ENCODE results near the gene DHX15. TPM values are rescaled to one million over a fixed set of nuclear protein-coding genes. Genes with fewer than 3 reads are reported as not detected.

The DHX15 gene
- total and polyA plus RNA-seq, 12 donors, result 42.4 to 158 (median 79.0) TPM

- 78 to 89% (median 84%) methylated on average over 3 of the region's 3 CpGs for WGBS, 4 donors
These were observed 30.5 kb upstream of the DHX15 start for GRCh38 chr4:24614881-24615280.

GRCh38 chr4:24613502-24613901 lies 29.1 kb upstream of the DHX15 start:
- intact Hi-C loops (cut with DNase I), result no loop called here
- no peak for TF ChIP-seq POLR2A (IDR thresholded peaks at IDR 0.05)
- no peak for TF ChIP-seq CTCF (IDR thresholded peaks at IDR 0.05)
- Histone ChIP-seq H3K4me1 (replicated peaks in 1 of 2) (no peaks in the 10 kb centered on the region), H3K4me3 (no peak overlapping the region), H3K9me3 (replicated peaks in 1 of 3) (no peaks in the 10 kb centered on the region), H3K36me3 (replicated peaks in 1 of 2) (no peaks in the 10 kb centered on the region), H3K27ac (no peak overlapping the region), H3K27me3 (no peaks in the 10 kb centered on the region)
- no peak for DNase-seq
- 57 to 81% (median 78%) methylated on average over 3 of the region's 3 CpGs for WGBS, 4 donors

More at GRCh38 chr4:24614881-24615280, 30.5 kb upstream of the DHX15 start:
- no peak overlapping the region for H3K4me3 ChIP-seq
- no peak overlapping the region for H3K27ac ChIP-seq
- no peak for TF ChIP-seq CTCF (IDR thresholded peaks at IDR 0.05)
- TF ChIP-seq POLR2A (IDR thresholded peaks at IDR 0.05), result no peak
- no peaks in the 10 kb centered on the region for H3K4me1 ChIP-seq (replicated peaks in 1 of 2)
- no peaks in the 10 kb centered on the region for H3K36me3 ChIP-seq (replicated peaks in 1 of 2)
- DNase-seq, result no peak
- H3K9me3 ChIP-seq (replicated peaks in 1 of 3), result no peaks in the 10 kb centered on the region
- intact Hi-C loops (cut with DNase I), result no loop called here
- H3K27me3 ChIP-seq, result no peaks in the 10 kb centered on the region

- H3K4me1 ChIP-seq (replicated peaks in 1 of 2), result no peaks in the 10 kb centered on the region
- 80 to 86% (median 83%) methylated on average over 11 of the region's 11 CpGs for WGBS, 4 donors
- no peak for TF ChIP-seq CTCF (IDR thresholded peaks at IDR 0.05)
- no peak for TF ChIP-seq POLR2A (IDR thresholded peaks at IDR 0.05)
- no peak overlapping the region for H3K27ac ChIP-seq
- H3K27me3 ChIP-seq, result no peaks in the 10 kb centered on the region
- H3K4me3 ChIP-seq, result no peak overlapping the region
- no peaks in the 10 kb centered on the region for H3K36me3 ChIP-seq (replicated peaks in 1 of 2)
- intact Hi-C loops (cut with DNase I), result no loop called here
- H3K9me3 ChIP-seq (replicated peaks in 1 of 3), result no peaks in the 10 kb centered on the region
- DNase-seq, result no peak
These were observed 27.2 kb upstream of the DHX15 start for GRCh38 chr4:24611575-24611974.

- Histone ChIP-seq H3K4me3 (no peak overlapping the region), H3K4me1 (replicated peaks in 1 of 2) (no peaks in the 10 kb centered on the region), H3K27ac (no peak overlapping the region), H3K27me3 (no peaks in the 10 kb centered on the region), H3K36me3 (replicated peaks in 1 of 2) (no peaks in the 10 kb centered on the region), H3K9me3 (replicated peaks in 1 of 3) (no peaks in the 10 kb centered on the region)
- intact Hi-C loops (cut with DNase I), result no loop called here
- no peak for DNase-seq
- no peak for TF ChIP-seq POLR2A (IDR thresholded peaks at IDR 0.05)
- no peak for TF ChIP-seq CTCF (IDR thresholded peaks at IDR 0.05)
These were observed 23.0 kb upstream of the DHX15 start for GRCh38 chr4:24607334-24607733.
